HEK293T (cell line): ENCODE measurements around the gene IDS.

ENCODE experiments used
- CTCF ChIA-PET: fragments of 350-600 bp; formaldehyde crosslinking; extraction: SDS; loops from one replicate; lab custom pipeline; 2021; ENCODE audit warnings: antibody characterized with exemption, inconsistent platforms; lab: Yijun Ruan, JAX
- POLR2A ChIA-PET: fragments of 350-600 bp; formaldehyde crosslinking; extraction: SDS; loops from one replicate; lab custom pipeline; 2020; ENCODE audit warnings: antibody characterized with exemption, inconsistent platforms; lab: Yijun Ruan, JAX
- DNase-seq: peaks from one replicate; pipeline ENCODE4 v3.0.0; 2012; ENCODE audit warnings: mixed read lengths; ENCODE audit errors: extremely low spot score
- ARNT ChIP-seq: fragments of 450-650 bp; IDR thresholded peaks from 2 replicates; pipeline ENCODE4 v1.6.1; 2017; ENCODE audit warnings: mild to moderate bottlenecking
- BHLHE40 ChIP-seq: fragments of 450-650 bp; IDR thresholded peaks from 2 replicates; pipeline ENCODE4 v1.6.1; 2016; ENCODE audit warnings: mild to moderate bottlenecking, moderate library complexity, borderline replicate concordance
- CTBP1 ChIP-seq: fragments of 450-650 bp; IDR thresholded peaks from 2 replicates; pipeline ENCODE4 v1.6.1; 2016; ENCODE audit warnings: borderline replicate concordance
- ELF4 ChIP-seq: fragments of 450-650 bp; IDR thresholded peaks from 2 replicates; pipeline ENCODE4 v1.6.1; 2017; ENCODE audit warnings: antibody characterized with exemption
- FOXA1 ChIP-seq: fragments of 450-650 bp; IDR thresholded peaks from 2 replicates; pipeline ENCODE4 v1.6.1; 2016; ENCODE audit warnings: mild to moderate bottlenecking
- FOXK2 ChIP-seq: fragments of 450-650 bp; IDR thresholded peaks from 2 replicates; pipeline ENCODE4 v1.6.1; 2016; ENCODE audit warnings: mild to moderate bottlenecking
- FOXM1 ChIP-seq: fragments of 450-650 bp; IDR thresholded peaks from 2 replicates; pipeline ENCODE4 v1.6.1; 2017; ENCODE audit warnings: mild to moderate bottlenecking, borderline replicate concordance
- HDGF ChIP-seq: fragments of 450-650 bp; IDR thresholded peaks from 2 replicates; pipeline ENCODE4 v1.6.1; 2017; ENCODE audit warnings: antibody characterized with exemption, borderline replicate concordance
- L3MBTL2 ChIP-seq: fragments of 450-650 bp; conservative IDR thresholded peaks from 2 replicates; pipeline ENCODE4 v1.6.1; 2016; ENCODE audit warnings: mild to moderate bottlenecking
- LEF1 ChIP-seq: fragments of 450-650 bp; IDR thresholded peaks from 2 replicates; pipeline ENCODE4 v1.6.1; 2017; ENCODE audit warnings: mild to moderate bottlenecking, borderline replicate concordance
- NFRKB ChIP-seq: fragments of 450-650 bp; IDR thresholded peaks from 2 replicates; pipeline ENCODE4 v1.6.1; 2016; ENCODE audit warnings: mild to moderate bottlenecking, moderate library complexity
- PKNOX1 ChIP-seq: fragments of 450-650 bp; IDR thresholded peaks from 2 replicates; pipeline ENCODE4 v1.6.1; 2016
- SP1 ChIP-seq: fragments of 450-650 bp; IDR thresholded peaks from 2 replicates; pipeline ENCODE4 v1.6.1; 2017
- SUZ12 ChIP-seq: fragments of 450-650 bp; IDR thresholded peaks from 2 replicates; pipeline ENCODE4 v1.6.1; 2016; ENCODE audit warnings: mild to moderate bottlenecking
- TARDBP ChIP-seq: fragments of 450-650 bp; IDR thresholded peaks from 2 replicates; pipeline ENCODE4 v1.6.1; 2016
- ZNF384 ChIP-seq: fragments of 450-650 bp; IDR thresholded peaks from 2 replicates; pipeline ENCODE4 v1.6.1; 2016

IDS gene

DNA sequence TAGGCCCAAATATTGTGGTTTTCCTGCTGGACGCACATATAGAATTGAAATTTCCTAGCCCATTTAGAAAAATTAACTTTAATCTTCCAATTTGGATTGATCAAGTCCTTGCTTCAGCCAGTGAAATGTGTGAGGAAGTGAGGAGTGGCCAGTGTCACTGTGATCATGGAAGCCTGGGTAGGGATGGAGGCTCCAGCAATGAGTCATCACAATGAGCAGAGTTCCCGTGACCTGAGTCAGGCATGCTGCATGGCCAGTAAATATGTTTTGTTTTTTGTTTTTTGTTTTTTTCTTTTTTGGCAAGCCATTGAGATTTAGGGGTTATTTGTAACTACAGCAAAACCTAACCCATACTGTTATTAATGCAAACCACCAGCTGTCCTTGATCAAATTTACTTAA lies 52.1 kb downstream of the IDS start:
- POLR2A ChIA-PET, result no interaction called here
- TF ChIP-seq LEF1 (no peak), L3MBTL2 (no peak), ARNT (no peak), PKNOX1 (no peak), ELF4 (no peak), SUZ12 (no peak), FOXM1 (no peak), HDGF (no peak), ZNF384 (no peak), BHLHE40 (no peak)
- CTCF ChIA-PET, result no interaction called here
- no peak for DNase-seq

GRCh38 chrX:149433451-149433850 lies 71.7 kb downstream of the IDS start:
- TF ChIP-seq NFRKB (no peak), SUZ12 (no peak), ELF4 (no peak), L3MBTL2 (no peak), SP1 (no peak), PKNOX1 (no peak), ZNF384 (no peak), FOXM1 (no peak), TARDBP (no peak), FOXK2 (no peak), ARNT (no peak), BHLHE40 (no peak), HDGF (no peak), CTBP1 (no peak), FOXA1 (no peak), LEF1 (no peak)
- no peak for DNase-seq
- ChIA-PET POLR2A (no interaction called here), CTCF (no interaction called here)

DNA sequence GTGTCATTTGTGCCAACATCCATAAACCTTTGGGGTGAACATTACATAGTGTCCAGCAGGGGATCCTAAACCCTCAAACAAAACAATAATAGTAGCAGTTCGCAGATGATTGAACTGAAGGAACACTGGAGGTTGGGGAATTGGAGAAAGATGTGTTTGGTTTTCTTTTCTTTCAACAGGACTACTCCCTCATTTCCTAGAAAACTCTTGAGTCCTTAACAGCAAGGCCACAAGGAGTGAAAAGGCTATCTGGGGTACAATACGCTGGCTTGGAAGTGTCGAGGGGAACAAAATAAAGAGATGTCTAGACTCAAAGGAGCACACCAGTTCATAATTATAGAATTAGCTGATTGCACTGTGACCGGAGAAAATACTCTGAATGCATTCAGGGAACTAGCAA lies 72.1 kb downstream of the IDS start:
- POLR2A ChIA-PET, result no interaction called here
- no peak for DNase-seq
- no peak for TF ChIP-seq SUZ12
- CTCF ChIA-PET, result no interaction called here
